ENCODE measurements around the gene NUTM2E.
"Not testable (repeated sequence)": the region's sequence is repeated elsewhere in the genome, so short reads cannot be mapped to it uniquely, and the experiment has no call there.

NUTM2E gene, protein sequence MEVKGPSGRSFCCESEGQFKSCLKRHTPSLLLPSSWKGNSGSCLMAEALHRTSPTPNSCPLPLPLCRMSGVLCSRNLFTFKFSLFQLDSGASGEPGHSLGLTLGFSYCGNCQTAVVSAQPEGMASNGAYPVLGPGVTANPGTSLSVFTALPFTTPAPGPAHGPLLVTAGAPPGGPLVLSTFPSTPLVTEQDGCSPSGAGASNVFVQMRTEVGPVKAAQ (N-terminal part only)

DNA sequence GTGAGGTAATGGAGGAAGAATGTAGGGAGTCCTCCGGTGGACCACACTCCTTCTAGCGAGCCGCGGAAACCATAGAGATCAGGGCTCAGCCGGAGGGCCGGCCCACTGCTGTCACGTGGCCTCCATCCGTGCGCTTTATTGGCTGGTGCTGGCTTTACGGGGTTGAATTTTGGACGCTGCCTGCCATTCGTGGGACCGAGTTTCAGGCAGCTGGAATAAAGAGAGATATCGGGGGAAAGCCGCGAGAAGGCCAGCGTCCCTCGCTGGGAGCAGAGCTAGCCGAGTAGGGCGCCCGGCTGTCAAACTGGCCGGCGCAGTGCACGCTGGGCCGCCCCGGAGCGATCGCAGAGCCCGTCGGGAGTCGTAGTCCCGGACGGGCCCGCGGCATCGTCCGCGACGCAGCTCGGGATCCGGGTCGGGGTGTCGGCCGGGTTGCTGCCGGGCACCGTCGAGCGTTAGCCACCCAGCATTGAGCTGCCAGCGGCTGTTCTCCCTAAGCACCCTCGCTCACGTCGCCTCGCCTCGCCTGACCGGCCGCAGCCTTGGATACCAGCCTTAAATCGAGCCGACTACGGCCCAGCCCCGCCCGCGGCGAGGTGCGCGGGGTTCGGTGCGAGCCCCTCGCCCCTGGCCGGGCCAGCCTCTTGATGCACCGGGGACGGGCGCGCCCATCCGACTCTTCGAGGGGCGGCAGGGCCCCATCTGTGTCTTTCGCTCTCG, at the start of gene NUTM2E:
NUTM2E (plus strand) TSS at position 244 of the 720 bp plus-strand sequence. CDS start 15,002 bp downstream, outside the sequence.
- DNase-seq, result peak; percentile 61 to 63

DNA sequence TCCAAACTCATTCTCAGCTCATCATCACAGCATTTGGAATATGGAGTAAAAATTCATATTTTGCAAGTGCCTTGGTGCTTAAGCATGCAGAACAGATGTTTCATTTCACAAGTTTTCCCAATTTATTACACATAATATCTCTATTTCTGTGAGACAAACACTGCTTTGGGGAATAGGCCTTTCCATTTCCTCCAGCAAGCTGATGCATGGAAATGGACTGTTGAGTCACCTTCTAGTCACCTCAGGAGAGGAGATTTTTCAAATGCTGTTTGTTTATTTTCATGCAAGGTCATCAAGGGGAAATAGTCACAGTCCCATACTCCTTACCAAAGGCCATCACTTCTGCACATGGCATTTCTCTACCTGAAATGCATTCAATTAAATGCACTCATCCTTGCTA, 48.5 kb upstream of the NUTM2E start:
- not testable (repeated sequence) for DNase-seq

DNA sequence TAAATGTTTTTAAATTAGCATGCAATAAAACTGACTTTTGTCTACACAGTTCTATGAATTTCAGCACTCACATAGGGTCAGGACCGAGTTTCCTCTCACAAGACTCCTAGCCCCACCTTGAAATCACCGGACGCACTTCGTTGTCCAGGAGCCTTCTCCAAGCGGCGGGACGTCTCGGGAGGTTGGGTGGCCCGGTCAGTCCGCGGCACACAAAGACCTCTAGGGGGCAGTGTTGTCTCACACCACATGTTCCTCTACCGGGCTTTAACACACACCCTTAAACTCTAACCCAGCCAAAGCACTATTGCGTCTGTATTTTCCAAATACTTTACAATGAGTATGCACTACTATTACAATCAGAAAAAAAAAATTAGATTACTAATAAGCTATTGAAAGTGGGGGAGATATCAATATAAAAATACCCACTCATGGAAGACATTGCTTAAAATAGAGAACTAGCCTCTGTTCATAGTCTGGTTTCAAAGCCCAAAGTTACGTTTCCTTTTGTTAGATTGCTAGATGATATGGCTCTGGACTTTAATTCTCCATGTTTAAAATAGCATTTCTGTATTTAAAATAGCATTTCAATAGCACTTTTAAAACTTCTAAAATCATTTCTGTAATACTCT, 47.1 kb upstream of the NUTM2E start:
- peak; percentile 50 for DNase-seq

DNA sequence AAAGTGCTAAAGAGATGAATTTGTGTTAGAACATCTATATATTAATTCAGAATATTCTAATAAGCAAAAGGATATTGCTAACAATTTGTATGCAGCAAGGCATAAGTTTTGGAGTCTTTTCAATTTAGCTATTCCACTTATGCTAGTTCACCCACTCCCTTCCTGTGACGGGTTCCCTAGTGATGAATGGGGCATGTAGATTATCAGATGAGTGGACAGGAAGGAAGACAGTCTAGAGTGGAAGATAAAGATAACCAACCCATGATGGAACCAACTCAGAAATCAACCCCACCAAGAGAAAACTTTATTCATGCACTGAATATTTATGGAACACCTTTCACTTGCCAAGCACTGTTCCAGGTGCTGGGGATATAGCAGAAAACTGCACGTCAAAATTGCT, 46.5 kb upstream of the NUTM2E start:
- not testable (repeated sequence) for DNase-seq

DNA sequence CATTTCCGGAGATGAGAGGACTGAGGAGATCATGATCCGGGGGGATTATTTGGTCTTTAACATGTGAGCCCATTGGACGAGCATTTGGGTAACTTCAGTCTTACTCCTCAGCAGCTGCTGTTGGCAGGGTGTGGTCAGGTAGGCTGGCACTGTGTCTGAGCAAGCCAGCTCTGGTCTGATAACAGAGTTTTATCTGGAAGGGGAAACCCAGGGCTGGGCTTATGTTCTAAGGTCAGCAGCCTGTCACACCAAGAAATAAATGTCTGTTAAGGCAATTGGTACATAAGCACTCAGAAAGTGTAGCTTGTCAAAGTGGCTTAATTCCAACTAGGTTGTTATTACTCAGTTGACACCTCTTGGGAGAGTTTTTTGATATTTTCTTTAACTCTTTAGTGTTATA, 45.0 kb upstream of the NUTM2E start:
- DNase-seq, result not testable (repeated sequence)

DNA sequence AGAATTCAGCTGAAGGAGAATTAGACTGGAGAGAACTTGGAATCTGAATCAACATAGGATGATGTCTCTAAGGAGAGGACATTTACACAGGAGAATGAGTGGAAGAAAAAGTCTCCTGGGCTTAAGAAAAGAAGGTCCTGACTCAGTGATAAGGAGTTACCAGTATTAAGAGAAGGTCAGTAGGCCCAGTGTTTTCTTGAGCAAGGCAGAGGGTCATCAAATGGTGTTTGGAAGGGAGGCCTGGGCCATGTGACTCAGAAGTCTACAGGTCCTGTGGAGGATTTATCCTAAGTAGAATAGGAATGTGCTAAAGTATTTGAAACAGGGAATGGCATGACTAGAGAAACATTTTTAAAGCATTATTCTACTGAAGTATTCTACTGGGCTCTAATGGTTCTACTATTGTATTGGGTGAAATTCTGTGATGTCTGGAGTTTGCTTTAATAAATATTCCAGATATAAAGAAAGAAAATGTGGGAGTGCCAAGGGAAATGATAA, 39.0 kb upstream of the NUTM2E start:
- DNase-seq, result not testable (repeated sequence)

DNA sequence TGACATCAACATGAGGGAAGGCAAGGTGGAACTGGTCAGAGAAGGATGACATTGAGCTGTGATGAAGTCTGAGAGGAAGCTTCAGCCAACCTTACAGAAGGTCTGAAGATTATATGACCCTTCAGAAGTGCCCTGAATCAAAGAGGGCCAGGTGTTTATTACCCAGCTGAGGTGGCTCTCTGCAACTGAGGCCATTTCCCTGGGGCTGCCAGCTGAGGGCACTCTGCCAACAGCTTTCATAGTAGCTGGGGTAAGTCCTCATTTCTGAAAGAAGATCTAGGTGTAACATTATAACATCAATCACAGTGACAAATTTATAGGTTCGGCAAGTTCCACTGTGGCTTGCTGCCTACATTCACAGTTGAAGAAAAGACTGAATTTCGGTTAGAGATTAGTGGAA, 37.2 kb upstream of the NUTM2E start:
- not testable (repeated sequence) for DNase-seq

DNA sequence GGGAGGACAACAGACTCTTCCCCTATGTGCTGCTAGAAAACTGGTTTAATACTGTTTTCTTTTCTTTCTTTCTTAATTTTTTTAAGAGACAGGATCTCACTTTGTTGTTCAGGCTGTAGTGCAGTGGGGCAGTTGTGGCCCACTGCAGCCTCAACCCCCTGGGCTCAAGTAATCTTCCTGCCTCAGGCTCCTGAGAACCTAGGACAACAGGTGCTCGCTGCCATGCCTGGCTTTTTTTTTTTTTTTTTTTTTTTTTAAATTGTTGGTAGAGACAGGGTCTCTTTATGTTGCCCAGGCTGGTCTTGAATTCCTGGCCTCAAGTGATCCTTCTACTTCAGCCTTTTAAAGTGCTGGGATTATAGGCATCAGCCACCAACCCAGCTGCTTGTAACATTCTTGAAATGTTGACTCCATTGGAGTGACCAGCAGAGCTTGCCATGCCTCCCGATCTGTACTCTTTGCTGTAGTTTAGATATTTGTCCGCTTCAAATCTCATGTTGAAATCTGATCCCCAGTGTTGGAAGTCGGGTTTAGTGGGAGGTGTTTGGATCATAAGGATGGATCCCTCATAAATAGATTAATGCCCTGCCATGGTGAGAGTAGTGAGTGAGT, 34.5 kb upstream of the NUTM2E start:
- not testable (repeated sequence) for DNase-seq

DNA sequence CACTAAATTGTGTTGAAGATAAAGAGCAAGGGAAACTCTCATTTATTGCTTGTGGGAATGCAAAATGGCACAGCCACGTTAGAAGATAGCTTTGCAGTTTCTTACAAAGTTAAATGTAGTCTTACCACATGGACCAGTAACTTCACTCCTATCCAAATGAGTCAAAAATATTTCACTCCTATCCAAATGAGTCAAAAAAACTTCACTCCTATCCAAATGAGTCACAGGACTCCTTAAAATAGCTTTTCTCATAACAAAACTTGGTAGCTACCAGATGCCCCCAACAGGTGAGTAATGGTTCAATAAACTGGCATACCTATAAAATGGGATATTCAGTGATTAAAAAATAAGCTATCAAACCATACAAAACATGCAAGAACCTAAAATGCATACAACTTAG, 27.2 kb upstream of the NUTM2E start:
- DNase-seq, result not testable (repeated sequence)

DNA sequence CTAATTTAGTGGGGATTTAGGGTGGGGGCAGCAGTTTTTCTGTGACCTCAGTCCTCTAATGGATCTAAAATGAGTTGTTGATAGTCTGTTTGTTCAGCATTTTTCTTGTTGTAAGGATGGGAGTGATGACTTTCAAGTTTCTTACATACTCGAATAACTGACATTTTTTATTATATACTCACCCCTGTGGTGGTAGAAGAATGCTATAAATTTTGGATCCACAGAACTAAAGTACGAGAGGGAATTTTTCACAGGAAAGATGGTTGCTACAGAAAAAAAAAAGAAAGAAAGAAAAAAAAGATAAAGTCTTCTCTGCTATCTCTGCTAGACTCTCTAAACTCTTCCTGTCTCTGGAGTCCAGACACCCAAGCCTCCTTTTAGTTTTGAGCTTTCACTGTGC, 20.7 kb upstream of the NUTM2E start:
- DNase-seq, result not testable (repeated sequence)

DNA sequence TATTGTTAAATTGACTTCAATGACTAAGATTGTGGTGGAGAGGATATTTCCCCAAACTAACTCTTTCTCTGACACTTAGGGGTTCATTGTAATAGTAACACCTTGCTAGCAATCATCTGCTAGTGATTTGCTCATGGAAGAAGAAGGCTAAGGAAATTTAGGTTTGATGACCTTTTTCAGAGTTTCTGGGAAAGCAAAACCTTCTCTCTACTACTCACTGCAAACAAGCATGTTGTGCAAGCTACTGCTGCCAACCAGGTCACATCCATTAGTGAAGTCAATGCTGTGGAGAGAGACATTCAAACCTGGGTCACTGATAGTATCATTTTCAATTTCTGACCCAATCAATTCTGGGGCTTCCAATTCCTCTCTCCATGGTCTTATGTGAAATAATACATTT, 14.6 kb upstream of the NUTM2E start:
- DNase-seq, result not testable (repeated sequence)

DNA sequence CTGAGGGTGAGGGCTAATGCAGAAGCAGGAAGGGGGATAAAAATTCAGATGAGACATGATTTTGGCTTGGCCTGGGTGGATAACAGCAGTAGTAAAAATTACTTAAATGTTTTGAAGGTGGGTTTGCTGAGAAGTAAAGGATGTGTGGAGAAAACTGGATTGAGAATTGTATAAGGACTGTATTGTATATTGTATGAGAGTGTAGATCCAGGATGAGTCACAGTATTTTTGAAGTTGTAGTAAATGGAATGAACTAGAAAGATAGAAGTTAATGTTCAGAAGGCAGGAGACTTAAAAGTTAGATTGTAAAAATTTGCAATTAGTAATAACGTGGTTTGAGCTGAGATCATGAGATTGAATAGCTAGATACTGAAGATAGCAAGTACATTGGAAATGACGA, 10.2 kb upstream of the NUTM2E start:
- DNase-seq, result not testable (repeated sequence)

DNA sequence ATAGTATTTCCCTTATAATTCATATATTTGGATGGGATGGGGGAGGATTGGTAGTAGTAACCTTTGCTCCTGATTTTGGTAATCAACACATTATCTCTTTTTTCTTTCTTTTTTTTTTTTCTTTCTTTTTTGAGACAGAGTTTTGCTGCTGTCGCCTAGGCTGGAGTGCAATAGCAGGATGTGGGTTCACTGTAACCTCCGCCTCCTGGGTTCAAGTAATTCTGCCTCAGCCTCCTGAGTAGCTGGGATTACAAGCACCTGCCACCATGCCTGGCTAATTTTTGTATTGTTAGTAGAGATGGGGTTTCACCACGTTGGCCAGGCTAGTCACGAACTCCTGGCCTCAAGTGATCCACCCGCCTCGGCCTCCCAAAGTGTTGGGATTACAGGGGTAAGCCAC, 3.2 kb upstream of the NUTM2E start:
- DNase-seq, result not testable (repeated sequence)

DNA sequence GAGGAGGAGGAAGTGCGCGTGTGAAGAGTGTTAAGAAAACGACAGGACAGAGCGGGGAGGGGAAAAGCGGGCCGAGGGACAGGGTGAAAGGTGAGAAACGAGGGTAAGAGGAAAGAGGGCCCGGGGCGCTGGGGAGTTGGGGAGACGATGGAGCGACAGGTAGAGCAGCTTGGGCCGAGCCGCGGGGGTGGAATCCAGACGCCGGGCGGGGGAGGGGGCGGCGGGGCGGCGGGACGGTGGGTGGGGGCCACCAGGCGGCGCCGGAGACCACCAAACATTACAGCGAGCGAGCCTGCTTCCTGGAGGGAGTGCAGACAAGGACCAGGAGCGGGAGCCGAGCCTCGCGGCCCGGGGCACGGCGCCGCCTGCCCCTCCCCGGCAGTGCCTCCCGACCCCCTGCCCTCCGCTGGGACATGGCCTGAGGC, 940 bp upstream of the NUTM2E start:
- peak; percentile 11 to 17 for DNase-seq

DNA sequence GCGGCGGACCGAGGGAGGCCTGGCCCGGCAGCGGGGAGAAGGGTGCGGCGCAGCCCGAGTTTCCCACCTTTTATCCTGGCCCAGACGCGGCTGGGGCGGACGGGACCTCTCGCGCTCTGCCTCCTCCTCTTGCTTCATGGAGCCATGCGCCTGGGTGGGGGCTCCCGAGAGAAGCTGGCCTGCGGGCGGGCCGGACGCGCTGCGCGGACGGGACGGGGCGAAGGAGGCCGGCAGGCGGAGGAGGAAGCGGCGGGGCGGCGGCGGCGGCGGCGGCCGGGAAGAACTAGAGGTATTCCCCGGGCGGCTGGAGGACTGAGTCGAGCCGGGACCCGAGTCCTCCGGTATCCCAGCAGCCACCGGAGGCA, 426 bp upstream of the NUTM2E start:
- peak in 1 of 2 experiments; percentile 8 for DNase-seq

DNA sequence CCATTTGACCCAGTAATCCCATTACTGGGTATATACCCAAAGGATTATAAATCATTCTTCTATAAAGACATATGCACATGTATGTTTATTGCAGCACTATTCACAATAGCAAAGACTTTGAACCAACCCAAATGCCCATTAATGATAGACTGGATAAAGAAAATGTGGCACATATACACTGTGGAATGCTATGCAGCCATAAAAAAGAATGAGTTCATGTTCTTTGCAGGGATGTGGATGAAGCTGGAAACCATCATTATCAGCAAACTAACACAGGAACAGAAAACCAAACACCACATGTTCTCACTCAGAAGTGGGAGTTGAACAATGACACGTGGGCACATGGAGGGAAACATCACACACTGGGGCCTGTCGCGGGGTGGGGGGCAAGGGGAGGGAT, 7.3 kb downstream of the NUTM2E start:
- not testable (repeated sequence) for DNase-seq

DNA sequence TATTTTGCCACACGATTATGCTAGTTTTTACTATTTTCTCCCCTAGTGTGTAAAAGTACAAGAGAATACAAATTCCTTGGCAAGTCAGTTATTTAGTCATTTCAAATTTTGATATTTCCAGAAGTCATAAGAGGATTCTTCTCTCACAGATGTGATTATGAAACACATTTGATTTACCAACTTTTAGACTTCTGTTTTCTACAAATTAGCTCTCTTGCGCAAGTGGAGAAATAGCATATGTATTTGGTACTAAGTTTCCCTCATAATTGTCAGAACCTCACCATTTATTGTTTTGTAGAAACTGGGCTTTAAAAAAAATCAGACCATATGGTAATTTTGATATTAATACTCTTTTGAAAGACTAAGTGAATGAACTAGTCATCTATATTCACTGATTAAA, 9.4 kb downstream of the NUTM2E start:
- DNase-seq, result not testable (repeated sequence)

DNA sequence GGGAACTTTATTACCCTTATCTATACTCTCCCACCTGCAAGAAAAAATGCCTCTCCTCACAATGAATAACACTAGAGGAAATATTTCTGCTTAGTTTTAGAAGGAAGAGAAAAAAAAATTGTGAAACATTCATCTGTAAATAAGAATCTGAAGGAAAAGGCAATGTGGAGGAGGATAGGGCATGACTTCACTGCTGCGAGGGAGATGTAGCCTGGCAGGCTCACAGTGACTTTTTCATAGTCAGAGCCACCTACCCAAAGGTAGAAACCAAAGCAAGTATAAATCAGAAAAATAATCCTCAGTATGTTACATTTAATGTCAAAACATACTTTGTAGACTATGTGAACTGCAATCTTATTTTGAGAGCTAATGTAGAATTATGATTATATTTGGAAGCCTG, 10.4 kb downstream of the NUTM2E start:
- DNase-seq, result not testable (repeated sequence)

DNA sequence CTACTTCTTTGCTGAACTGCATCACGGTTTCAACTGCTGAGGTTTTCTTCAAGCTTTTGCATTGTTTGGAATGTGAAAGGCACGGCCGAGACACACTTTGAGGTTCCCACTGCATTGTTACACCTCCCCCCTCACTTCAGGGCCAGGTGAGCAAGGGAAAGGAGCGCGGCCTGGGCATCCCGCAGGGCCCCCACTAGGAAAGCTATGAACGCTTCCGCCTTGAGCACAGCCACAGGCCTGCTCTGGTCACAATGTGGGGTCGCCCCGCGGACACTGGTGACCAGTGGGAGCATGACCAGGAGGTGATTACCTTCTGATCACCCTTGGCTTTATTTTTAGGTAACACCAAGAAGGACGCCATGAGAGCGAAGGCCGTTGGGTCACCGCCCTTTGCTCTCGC, 11.9 kb downstream of the NUTM2E start:
- not testable (repeated sequence) for DNase-seq

DNA sequence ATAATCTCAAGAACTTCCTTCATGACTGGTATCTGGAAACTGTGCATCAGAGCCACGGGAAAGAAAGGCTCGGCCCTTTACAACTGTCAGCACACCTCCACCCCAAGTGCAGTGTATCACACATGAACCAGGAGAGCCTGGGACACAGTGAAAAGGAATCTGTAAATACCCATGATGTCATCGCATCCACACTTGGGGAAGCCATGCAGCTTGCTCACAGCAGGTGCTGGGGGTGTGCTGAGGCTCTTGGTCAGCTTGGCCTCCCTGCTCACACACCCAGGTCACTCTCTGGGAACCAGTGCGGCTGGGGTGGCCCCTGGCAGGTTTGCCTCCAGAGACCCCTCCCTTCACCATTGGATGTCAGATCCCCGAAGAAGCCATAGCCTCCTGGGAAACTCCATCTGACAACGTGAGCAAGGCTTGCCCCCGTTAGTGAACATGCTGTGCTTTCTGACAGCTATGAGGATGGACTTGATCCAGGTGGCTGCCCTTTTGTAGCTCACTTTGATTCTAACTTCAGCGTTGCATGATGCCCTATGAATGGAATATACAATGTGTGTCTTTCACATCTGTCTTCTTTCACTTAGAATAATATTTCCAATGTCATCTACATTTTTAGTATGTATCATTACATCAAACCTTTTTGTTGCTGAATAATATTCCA, 26.8 kb downstream of the NUTM2E start:
- not testable (repeated sequence) for DNase-seq

DNA sequence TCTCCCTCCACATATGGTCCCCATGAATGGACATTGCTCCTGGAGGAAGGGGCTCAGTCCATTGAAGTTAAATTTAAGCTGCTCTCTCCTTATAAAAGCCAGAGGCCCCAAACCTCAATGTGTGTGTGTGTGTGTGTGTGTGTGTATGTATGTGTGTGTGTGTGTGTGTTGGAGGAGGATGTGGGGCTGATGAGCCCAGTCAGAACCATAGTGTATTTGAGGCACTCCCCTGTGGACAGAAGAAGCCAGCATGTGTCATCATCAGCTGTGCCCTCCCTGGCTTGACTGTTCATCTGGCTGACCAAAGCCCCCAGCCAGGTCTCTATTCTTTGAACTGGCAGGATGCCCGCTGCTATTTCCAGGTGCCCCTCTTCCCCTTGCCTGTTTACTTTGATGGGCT, 35.7 kb downstream of the NUTM2E start:
- not testable (repeated sequence) for DNase-seq

DNA sequence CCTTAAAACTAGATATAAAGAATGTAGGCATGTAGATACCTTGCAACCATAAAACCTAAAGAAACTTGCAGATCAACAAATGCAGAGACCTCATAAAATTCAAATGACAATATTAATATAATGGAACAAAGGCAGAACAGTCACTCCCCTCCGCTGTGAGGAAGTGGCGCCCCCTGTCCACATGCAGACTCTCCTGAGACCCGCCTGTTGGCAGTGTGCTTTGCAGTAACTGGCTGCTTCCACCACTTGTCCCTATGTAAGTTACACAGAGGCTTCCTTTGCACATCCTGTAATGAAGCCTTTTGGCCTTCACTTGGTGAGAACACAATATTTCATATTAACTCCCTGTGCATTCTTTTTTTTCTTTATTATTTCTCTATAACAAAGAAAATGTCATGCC, 36.3 kb downstream of the NUTM2E start:
- not testable (repeated sequence) for DNase-seq
